Medulla oblongata (tissue), 1 donor: ENCODE results near the gene FBXL12.
"Not testable (repeated sequence)": the region's sequence is repeated elsewhere in the genome, so short reads cannot be mapped to it uniquely, and the experiment has no call there.

Experiments
- DNase-seq: peaks from one replicate; pipeline ENCODE4 v3.0.0-alpha.2; 2015; ENCODE audit errors: extremely low spot score

Gene FBXL12, protein sequence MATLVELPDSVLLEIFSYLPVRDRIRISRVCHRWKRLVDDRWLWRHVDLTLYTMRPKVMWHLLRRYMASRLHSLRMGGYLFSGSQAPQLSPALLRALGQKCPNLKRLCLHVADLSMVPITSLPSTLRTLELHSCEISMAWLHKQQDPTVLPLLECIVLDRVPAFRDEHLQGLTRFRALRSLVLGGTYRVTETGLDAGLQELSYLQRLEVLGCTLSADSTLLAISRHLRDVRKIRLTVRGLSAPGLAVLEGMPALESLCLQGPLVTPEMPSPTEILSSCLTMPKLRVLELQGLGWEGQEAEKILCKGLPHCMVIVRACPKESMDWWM

DNA sequence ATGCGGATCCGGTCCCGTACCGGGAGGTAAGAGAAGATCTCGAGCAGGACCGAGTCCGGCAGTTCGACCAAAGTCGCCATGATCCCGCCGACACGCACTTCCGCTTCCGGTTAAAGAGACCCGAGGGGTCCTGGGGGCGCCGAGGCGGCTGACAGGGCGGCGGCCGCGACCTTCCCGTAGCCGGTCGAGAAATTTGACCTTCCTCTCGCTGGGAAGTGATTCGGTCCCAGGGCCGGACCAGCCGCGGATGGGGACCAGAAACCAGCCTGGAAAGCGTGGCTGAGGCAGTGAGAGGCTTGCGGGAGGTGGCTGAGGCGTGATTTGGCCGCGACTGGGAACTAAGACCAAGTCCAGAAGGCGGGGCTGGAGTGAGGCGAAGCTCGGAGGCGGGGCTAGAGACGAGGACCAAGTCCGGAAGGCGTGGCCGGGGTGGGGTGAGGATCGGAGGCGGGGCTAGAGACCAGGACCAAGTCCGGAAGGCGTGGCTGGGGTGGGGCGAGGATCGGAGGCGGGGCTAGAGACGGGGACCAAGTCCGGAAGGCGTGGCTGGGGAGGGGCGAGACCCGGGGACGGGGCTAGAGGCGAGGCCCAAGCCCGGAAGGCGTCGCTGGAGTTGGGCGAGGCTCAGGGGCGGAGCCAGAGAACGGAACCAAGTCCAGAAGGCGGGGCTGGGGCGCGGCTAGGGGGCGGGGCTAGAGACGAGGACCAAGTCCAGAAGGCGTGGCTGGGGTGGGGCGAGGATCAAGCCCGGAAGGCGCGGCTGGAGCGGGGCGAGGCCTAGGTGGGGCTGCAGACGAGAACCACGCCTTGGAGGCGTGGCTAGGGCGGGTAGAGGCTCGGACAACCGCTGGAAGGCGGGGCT lies at the start of gene FBXL12:
TSS of gene FBXL12 (minus strand) at position 346 of the 862 bp plus-strand sequence. CDS start at position 80, 266 bp downstream.
- DNase-seq = peak; percentile 100

DNA sequence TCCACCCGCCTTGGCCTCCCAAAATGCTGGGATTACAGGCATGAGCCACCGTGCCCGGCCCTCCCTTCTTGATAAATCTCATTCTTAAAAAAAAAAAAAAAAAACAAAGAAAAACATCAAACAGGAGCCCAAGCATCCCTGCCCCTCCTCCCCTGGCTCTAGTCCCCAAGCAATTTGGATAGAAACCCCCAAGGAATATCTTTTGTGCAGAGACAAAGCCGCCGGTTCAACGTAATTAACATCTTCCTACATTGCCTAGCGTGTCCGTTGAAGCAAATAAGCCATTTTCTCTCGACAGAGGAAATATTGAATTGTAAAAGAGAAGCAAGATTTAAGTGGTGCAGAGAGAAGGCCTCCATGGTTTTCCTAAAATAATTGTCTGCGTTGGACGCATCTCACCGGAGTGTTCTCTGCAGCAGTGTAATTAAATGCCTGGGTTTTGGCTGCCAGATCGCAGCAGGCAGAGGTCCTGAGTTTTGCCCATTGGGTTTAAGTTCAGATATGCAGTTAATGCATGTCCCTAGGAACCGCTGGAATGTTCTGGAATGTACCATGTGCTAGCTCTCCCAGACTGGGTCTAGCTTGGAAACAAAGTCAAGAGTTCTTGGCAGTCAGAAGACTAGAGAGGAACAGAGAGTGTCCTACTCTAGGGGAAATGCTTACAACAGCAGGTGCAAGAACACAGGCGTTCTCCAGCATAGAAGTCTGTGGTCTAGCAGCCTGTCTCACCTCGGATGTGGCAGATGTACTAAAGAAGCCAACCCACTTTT lies 47.0 kb upstream of the FBXL12 start:
- peak; percentile 43 for DNase-seq

DNA sequence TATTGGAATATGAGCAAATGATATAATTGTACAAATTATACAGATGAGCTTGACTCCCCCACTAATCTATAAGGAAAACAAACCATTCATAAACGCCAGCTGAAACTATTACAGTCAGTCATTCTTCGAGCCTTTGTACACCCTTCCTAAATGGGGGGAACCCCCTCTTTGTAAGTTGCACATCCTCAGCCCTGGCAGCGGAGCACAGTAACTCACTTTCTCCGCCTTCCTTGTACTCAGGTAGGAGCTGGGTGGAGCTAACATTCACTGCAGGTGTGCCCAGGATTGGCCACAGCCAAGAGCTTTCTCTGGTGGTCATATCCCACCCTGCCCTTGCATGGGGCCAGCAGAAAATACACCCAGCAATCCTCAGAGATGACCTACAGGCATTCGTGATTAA lies 44.9 kb upstream of the FBXL12 start:
- DNase-seq = no peak

DNA sequence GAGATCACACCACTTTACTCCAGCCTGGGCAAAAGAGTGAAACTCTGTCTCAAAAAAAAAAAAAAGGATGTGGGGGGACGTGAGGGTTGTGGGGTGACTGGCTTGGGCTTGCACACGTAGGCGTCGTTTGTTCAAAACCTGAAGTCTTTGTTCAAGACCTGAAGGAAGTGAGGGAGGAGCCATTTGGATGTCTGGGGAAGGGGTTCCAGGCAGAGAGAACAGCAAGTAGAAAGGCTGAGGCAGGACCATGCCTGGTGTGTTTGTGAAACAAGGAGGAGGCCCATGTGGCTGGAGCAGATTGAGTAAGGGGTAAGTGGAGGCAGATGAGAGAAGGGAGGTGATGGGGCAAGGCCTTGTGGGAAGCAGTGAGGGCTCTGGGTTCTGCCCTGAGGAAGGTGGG lies 44.1 kb upstream of the FBXL12 start:
- no peak for DNase-seq

DNA sequence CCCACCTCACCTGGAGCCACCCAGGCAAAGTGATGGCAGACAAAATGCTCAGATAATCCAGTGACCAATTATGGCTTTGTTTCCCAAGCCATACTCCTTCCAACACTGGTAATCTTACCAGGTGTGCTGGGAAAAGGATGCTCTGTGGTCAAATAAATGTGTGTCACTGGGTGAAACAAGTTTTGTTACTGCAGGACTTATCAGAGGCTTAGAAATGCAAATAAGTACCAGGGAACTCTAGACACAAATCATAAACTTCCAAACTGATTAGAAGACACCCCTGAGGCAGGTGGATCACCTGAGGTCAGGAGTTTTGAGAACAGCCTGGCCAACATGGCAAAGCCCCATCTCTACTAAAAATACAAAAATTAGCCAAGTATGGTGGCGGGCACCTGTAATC lies 42.6 kb upstream of the FBXL12 start:
- DNase-seq = no peak

DNA sequence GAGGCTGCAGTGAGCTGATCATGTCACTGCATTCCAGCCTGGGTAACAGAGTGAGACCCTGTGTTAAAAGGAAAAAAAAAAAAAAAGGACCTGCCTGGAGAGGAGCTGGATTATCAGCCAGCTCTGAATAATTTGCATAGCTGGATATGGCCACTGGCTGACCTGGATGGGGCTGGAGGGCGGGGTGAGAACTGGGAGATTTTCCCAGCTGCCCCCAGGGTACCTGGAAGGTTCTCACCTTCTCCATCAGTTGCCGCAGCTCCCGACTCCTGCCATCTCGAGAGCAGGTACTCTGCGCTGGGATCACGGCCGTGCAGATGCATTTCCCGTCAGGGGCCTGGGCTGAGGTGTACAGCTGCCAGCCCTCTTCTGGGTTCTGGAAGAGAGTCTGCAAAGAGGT lies 41.5 kb upstream of the FBXL12 start:
- no peak for DNase-seq

DNA sequence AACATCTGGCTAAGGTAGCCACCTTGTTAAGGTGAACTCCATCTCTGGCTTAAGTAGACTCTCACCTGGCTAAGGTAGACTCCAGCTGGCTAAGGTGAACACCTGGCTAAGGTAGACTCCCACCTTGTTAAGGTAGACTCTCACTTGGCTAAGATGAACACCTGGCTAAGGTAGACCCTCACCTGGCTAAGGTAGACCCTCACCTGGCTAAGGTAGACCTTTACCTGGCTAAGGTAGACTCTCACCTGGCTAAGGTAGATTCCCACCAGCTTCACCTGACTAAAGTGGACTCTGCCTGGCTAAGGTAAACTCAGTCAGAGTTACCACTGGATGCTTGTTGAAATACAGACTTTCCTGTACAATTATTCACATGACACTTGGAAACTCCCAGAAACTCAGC lies 39.9 kb upstream of the FBXL12 start:
- DNase-seq = no peak

DNA sequence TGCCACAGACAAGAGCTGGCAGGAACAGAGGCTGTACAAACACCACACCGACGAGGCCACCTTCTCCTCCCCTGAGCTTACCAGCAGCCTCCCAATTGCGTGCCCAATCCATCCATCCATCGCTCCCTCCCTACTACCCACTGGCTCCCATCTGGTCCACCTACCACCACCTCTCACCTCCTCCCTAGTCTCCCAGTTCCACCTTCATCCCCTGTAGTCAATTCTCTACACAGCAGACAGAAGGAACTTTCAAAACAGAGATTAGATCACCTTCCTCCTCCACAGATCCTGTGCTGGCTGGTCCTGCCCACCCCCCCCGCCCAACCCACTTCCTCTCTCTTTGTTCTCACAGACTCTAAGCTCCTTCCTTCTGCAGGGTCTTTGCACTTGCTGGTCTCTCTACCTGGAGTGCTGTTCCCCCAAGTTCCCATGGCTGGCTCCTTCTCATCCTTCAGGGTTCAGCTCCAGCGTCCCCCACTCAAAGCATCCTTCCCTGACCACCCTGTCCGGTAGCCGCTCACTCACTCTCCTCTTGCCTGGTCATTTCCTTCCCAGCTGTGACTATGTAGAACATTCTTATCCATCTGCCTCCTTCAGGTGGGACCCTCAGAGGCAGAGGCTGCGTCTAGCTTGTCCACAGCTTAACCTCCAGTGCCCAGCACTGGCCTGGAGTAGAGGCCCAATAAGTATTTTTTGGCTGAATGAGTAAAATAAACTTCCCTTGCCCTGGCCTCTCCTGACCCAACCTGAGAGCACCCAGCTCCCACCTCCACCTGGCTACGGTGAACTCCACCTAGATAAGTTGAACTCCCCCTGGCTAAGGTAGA lies 39.3 kb upstream of the FBXL12 start:
- no peak for DNase-seq

DNA sequence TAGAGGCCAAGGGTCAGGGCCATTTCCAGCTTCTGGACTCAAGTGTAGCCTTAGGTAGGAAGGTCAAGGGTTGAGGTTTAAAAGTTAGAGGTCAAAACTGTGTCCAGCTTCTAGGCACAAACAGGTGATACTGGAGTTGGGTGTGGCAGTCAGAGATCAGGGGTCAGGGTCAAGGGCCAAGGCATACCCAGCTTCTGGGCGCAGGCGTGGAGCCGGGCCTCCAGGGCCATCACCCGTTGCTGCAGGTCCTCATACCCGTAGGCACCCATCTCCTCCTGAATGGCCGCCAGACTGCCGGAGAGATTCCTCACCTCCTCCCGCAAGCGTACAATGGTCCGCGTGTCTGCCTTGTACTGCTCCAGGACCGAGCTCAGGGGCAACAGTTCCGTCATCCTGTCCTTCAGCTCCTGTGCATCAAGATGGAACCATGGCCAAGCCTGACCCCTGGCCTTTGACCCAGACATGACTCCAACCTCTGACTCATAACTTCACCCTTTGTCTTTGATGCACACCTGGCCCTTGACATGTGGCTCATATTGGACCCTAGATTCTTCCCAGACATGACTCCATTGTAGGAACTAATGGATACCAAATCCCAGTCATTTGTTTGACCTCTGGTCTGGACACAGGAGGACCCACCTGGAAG lies 38.3 kb upstream of the FBXL12 start:
- no peak for DNase-seq

DNA sequence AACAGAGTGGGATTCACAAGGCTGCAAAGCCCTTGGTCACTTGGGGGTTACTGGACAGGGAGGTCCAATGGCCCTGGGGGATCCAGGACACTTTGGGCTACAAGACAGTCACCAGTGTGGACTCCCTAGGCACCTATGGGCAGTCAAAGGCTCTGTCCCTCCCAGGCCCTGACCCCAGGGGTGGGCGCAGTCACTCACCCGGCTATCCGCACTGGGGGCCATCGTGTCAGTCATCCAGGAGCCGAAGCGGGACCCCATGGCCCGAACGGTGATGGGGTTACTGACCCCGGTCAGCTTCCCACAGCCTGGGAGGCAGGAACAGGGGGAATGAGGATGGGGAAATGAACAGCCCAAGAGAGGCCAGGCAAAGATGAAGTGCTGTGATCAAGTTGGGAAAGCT lies 37.7 kb upstream of the FBXL12 start:
- DNase-seq = no peak

DNA sequence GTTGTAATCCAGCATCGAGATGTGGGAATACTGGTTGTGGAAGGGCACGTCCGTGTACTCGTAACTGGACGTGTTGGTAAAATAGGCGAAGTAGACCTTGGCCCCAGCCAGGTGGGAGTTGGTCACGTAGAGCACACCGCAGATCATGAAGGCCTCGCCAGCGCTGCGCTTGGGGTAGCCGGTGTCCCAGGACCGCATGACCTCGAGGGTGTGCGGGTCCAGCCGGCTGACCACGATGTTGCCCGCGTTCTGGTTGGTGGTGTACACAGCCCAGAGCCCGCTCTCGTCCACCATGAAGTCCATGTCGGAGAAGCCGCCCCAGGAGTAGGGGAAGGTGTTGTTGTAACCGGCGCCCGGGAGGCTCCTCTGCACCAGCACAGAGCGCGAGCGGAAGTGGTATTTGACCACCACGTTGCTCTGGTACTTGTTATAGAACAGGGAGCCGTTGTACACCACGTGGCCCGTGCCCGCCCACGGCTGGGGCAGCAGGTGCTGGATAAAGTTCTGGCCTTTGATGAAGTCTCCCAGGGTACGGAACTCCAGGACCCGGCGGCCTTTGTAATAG lies 35.5 kb upstream of the FBXL12 start:
- DNase-seq = no peak

DNA sequence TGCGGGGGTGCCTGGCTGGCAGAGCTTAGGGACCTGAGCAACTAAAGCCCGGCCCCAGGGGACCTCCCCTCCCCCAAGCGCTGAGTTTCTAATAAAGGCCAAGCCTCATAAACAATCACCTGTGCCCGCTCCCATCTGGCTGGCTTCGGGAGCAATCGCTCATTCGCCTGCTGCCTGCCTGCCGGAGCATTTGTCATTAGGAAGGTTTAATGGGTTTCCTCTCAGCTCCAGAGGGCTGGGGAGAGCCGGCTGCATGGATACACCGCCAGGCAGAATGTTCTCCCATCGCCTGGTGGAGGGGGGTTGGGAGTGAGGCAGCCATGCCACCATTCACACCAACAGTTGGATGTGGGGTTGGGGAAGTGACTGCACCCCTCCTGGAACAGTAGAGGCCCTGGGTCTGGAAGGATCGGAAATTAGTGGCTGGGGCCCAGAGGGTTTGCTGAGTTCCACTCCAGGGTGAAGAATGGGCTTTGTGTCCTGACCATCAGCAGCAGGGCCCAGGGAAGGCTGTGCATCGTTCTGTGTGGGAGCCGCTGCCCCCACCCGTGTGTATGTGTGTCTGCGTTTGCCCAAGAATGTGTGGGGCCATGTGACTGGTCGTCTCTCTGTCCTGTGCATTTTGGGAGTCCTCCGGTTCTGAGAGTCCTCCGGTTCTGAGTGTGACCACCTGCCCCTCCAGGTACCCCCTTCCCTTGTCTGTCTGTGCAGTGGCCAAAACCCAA lies 31.5 kb upstream of the FBXL12 start:
- no peak for DNase-seq

DNA sequence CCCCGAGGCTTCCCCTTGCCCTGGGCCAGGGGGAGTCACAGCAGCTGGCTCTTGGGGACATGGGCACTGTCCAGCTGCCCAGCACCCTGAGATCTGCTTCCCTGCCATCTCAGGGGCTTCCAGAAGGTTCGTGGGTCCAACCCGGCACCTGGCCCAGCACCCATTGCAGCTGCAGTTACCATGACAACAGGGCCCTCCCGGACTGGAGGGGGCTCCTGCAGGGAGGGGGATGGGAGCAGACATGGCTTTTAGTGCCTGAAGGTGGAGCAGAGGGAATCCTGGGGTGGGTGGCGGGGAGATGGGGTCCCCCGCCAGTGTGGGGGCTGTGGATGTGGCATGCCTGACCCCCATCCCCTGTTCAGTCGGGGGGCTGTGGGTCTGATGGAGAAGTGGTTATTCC lies 30.9 kb upstream of the FBXL12 start:
- no peak for DNase-seq

DNA sequence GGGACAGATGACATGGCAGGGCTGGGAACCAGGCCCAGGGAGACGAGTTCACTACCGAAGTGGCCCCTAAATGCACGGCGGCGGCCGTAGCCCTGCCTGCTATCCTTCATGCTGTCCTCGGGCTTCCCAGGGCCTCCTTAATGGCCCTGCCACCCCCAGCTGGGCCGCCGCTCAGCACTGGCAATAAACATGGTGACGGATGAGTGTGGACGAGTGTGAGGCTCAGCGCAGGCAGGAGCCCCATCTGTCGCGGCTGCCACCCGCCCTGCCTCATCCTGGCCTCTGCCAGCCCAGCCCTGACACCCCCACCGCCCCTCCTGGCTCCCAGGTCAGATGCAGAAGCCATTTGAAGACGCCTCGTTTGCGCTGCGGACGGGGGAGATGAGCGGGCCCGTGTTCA lies 29.9 kb upstream of the FBXL12 start:
- DNase-seq = no peak

DNA sequence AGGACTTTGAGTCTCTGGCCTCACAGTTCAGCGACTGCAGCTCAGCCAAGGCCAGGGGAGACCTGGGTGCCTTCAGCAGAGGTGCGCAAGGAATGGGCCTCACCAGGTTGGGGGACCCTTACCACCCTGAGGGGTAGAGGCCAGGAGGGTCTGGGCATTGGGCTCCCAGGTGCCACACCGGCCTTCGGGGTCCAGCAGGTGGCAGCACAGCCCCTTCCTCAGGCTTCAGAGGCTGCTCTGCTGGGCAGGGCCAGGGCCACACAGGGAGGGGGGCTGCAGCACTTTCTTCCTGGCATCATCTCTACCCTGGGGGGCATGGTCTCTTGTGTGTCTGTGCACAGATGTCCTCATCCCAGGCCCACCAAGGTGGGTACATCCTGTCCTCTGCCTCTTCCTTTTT lies 29.2 kb upstream of the FBXL12 start:
- no peak for DNase-seq

DNA sequence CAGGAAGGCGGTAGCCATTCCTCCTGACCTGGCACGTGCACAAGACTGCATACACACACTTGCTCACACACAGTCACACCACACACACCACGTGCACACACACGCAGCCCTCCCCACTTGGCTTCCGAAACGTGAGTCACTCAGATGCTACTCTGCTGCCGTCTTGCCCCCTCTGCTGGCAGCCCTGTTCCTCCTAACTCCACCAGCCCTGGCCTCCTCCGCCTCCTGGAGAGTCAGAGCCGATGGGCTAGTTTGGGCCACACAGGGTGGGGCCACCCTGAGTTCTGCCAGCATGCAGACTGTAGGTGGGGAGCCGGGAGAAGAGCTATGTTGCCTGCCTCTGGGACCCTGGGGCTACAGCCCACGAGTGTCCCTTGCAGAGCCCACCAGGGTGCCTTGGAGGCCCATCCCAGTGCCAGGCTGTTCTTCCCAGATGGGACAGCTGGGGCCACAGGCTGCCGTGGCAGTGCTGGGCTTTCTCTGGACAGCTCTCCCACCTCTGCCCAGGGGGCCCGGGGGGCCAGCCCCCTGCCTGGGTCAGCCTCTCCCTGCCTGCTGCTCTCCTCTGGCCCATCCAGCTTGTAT lies 28.3 kb upstream of the FBXL12 start:
- DNase-seq = no peak

DNA sequence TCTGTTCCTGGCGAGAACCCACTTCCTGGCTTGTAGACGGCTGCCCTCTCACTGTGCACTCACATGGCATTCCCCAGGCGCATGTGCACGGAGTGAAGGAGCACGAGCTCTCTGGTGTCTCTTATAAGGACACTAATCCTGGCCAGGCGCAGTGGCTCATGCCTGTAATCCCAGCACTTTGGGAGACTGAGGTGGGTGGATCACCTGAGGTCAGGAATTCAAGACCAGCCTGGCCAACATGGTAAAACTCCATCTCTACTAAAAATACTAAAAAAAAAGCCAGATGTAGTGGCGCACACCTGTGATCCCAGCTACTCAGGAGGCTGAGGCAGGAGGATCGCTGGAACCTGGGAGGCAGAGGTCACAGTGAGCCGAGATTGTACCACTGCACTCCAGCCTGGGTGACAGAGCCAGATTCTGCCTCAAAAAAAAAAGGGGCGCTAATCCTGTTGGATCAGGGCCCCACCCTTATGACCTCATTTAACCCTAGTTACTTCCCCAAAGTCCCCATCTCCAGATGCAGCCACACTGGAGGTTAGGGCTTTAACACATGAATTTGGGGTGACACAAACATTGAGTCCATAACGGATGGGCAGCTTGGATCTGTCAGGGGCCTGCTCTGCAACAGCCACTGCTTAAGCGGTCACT lies 24.9 kb upstream of the FBXL12 start:
- DNase-seq = not testable (repeated sequence)

DNA sequence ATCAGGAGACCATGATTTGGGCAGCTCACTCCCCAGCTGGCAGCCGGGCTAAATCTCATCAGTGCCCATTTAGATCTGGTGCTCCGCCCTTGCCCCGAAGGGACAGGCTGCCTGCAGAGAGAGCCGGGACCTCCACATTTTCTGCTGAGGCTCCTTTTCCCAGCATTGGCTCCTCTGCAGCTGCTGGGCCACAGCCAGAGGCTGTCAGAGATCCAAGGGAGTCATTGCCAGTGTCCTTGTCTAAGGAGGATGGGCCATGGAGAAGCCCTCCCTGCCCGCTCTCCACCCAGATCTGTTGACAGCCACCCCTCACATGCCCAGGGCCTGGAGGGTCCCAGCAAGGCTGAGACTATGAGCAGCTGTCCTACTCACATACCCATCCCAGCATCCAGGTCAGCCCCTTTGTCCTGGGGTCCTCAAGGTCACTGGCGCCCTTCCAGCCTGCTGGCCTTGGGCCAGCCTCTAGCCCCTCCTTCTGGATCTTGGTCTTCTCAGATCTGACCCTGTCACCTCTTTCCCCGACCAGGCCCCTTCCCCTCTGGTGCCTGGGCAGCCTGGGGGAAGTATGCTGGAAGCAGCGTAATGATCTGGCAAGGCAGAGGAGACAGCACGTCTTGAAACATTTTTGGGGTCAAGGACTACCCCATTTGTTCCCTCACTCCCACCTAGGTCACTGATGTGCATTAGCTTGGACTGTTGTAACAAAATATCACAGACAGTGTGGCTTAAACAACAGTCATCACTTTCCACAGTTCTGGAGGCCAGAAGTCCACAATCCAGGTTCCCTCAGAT lies 24.2 kb upstream of the FBXL12 start:
- DNase-seq = peak; percentile 44
